HG02981 (cell line): ENCODE data around the gene KISS1R.

Experiments used
- ATAC-seq: cut with Tn5 transposase; IDR thresholded peaks from one replicate; pipeline ENCODE4 v1.9.1; 2021; ENCODE audit warnings: mild to moderate bottlenecking, moderate library complexity; ENCODE audit not compliant: unreplicated experiment

KISS1R gene

GRCh38 chr19:934865-935479, 17.8 kb downstream of the KISS1R start:
- no peak for ATAC-seq

GRCh38 chr19:936175-936546, 19.0 kb downstream of the KISS1R start:
- no peak for ATAC-seq

GRCh38 chr19:937259-937694, 20.1 kb downstream of the KISS1R start:
- ATAC-seq = no peak

DNA sequence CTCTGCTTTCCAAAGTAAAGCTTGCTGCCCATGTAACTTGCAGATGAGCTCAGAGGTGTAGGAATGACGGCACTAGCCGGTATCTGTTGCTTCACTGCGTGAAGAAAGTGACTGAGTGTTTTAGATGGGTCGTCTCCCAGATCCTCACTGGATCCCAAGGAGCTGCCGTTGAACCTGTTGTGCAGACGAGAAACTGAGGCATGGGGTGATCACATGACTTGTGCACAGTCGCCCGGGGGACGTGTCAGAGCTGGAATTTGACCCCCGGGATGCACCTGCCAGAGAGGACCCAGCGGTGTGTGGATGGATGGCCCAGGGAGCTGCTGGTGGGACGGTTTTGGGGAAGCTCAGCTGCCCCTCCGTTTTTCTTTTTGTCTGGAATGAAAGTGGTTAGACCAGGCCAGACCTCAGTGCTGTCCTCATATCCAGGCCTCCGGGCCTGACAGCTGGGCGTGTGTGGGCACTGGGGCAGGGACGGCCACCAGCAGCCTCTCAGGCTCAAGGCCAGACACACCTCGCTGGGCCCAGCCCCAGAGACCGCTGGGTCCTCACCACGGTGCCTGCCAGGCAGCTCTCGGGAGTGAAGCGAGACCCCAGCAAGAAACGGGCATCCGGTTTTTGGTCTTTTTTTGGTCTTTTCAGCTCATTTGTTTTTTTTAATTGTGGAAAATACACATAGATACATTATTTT, 21.2 kb downstream of the KISS1R start:
- ATAC-seq = no peak

DNA sequence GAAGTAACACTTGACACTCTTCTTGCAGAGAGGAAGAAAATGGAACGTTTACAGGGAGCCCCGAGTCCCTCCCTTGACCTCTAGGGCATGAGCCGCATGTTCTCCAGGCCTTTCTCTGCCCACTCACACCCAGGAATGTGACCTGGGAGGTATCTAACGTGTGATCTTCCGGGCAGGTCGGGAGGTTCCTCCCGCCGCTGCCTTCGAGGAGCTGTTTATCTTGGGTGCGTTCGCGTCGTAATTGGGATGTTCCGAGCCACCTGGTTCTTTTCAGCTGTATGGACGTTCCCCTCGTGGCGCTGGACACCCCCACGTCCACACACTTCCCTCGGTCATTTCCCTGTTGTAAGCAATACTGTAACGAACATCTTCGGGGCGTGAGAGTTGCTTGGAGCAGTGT, 22.3 kb downstream of the KISS1R start:
- no peak for ATAC-seq

DNA sequence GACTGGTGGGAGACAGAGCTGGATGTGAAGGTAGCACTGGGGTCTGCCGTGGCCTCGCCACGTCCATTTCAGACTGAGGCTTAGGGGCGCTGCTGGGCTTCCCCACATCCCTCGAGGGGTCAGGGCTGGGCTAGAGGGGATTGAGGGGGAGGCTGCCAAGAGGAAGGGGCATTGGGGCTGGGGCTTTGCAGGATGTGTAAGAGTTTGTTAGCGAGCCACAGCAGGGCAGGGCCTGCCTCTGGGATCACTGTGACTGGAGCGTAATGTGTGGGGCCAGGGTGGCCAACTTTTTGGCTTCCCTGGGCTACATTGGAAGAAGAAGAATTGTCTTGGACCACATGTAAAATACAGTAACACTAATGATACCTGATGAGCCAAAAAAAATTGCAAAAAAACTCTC, 22.8 kb downstream of the KISS1R start:
- no peak for ATAC-seq

DNA sequence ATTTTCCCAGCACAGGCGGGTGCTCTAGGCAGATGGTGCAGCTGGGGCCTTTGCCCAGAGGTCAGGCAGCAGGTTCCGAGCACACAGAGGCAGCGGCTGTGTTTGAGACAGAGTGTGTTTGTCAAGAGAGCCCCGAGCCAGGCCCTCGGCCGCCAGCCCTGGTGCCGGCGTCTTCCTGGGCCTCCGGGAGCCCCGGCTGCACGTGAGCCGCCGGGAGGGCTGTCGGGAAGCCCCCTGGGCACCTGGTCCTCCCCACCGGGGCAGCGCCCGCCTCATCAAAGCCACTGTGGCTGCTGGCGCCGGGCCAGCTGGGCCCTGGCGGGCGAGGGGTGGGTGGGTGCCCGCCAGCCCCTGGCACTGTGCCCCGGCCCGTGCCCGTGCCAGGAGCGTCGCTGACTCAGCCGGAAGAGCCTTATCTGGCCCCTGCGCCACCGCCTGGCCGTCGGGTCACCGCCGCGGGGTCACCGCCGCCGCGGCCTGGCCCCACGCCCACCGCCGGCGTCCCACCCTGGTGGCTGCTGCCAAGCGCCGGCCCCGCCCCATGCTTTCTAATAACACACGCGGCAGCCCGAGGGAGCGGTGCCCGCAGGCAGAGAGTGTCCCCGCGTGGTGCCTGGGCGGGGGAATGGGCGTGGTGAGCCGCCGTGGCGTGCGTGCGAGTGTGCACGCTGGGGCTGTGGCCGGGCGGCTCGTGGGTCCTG, 23.6 kb downstream of the KISS1R start:
- peak; percentile 55 for ATAC-seq

DNA sequence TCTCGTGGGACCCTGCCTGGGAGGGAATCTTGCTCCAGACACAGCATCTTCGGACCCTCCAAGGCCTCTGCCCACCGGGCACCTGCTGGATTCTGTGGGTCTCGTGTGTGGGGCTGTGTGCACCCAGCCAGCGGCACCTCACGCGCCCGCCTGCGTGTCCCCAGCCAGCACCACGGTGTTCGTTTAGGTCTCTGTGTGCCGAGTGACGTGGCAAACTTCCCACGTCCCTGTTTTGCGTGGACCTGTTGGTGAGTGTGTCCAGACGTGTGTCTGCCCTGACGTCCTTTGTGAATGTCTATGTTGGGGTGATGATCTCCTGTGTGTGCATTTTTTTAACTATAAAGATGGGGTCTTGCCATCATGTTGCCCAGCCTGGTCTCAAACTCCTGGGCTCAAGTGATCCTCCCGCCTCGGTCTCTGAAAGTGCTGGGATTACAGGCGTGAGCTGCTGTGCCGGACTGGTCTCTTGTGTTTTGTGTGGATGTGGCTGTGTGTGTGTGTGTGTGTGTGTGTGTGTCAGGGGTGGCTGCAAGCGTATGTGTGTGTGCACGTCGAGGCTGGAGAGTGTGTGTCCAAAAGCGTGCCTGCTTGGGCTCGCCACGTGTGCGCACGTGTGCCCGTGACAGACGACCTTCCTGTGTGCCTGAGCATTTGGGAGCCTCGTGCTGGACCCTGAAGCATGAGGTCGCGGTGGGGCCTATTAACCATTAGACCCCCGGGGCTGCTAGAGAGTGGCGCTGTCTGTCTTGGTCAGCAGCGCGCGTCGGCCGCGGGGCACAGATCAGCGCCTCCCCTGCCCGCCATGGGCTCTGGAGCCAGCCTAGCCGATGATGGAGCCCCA, 24.4 kb downstream of the KISS1R start:
- no peak for ATAC-seq

GRCh38 chr19:942133-942645, 25.1 kb downstream of the KISS1R start:
- ATAC-seq = no peak

DNA sequence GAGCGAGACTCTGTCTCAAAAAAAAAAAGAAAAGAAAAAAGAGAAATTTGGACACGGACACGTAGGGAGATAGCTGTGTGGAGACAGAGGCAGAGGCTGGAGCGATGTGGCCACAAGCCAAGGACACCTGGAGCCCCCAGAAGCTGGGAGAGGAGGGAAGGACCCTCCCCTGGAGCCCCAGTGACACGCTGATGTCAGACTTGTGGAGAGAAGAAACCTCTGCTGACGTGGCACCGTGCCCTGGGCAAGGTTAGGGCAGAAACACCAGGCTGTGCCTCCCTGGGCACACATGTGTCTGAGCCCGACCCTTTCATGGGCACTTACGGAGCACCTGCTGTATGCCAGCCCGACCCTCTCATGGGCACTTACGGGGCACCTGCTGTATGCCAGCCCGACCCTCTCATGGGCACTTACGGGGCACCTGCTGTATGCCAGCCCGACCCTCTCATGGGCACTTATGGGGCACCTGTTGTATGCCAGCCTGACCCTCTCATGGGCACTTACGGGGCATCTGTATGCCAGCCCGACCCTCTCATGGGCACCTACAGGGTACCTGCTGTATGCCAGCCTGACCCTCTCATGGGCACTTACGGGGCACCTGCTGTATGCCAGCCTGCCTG, 26.5 kb downstream of the KISS1R start:
- no peak for ATAC-seq

GRCh38 chr19:944171-944567, 27.0 kb downstream of the KISS1R start:
- ATAC-seq = no peak

DNA sequence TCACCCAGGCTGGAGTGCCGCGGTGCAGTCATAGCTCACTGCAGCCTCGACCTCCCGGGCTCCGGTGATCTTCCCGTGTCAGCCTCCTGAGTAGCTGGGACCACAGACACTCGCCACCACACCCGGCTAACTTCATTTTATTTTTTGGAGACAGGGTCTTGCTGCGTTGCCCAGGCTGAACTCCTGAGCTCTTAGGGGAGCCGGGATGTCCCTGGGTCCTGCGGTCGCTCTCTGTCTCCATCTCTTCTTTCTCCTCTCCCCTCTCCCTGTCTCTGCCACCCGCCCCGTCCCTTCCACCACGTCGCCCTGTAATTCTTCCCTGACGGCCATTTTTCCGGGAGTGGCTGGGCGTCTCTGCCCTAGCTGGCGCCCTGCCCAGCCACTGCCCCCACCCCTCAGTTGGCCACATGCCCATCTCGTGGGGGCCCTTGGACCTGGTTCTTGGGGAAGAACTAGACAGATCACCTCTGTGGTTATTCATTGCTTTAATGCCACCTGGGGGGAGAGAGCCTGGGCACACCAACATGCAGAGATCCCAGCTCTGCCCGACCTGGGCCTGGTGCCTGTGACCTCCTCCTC, 27.6 kb downstream of the KISS1R start:
- ATAC-seq = no peak

DNA sequence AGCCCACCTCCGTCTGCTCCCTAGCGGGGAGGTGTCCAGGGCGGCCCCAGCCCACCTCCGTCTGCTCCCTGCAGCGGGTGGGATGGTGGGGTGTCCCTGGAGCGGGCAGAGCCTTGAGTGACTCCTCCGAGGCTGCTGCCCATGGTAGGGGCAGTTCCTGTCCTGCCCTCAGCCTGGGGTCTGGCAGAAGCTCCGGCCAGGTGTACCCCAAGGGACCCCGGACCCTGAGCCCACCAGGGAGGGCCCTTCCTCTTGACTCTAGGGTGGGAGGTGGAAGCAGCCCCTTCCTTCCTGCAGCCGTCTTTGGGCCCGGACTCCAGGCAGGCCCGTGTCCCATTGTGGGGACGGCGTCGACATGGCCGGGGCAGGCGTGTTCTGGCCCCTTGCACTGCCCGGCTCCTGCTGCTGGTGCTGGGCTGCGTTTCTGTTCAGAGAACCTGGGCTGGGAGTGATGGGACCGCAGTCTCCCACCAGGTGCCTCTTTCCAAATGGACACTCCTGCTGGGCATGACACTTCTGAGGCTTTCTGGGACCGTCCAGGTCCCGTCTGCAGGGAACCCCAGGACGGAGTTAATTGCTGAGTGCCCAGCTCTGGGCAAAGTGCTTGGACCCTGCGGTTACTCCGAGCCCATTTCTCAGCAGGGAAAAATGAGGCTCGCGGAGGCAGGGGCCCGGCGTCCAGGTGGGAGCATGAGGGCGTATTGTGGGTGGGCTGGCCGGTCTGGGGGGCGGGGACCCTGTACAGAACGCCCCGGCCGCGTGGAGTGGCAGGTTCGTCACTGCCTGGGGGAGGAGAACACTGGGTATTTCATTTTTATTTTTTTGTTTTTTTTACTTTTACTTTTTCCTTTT, 28.5 kb downstream of the KISS1R start:
- ATAC-seq = no peak

GRCh38 chr19:947090-947706, 30.1 kb downstream of the KISS1R start:
- ATAC-seq = no peak

DNA sequence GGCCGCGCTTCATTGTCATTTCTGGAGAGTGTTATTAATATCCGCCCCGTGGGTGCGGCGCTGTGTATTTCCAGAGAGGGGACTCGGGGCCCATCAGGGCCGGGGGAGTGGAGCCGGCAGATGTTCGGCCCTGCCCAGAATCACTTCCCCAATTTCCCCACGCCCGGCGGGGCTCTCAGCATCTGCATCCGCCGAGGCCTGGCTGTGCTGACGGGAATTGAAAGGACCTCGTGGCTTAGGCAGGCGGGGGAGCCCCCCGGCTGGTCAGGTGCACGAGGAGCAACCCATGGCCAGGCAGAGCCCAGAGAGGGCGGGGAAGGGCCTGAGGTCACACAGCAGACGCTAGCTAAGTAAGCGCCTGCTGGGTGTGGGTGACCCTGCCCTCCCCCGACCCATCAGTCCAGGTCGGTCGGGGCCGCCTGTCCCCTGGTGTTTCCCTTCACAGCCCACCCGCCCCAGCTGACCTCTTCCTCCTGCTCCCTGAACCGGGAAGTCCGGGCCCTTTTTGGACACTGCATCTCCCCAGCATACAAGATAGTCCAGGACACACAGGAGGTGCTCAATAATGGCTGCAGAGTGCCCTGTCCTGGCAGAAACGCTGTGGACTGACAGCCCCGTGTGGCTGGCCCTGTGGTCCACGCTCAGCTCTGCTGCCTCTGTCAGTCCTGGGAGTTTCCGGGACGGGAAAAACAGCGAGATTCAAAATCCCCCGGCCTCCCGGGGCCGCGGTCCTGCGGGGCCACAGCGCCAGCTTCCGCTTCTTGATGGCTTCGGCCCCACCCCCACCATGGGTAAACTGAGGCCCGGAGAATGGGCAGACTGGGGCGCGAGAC, 30.8 kb downstream of the KISS1R start:
- peak; percentile 62 for ATAC-seq

- ATAC-seq = no peak
These were observed 31.8 kb downstream of the KISS1R start for GRCh38 chr19:948842-949496.

- no peak for ATAC-seq
These were observed 33.4 kb downstream of the KISS1R start for GRCh38 chr19:950352-951066.
